HEK293T (cell line): ENCODE measurements around the gene ARMC8.

Source experiments
- SUZ12 ChIP-seq: fragments of 450-650 bp; IDR thresholded peaks from 2 replicates; pipeline ENCODE4 v1.6.1; 2016; ENCODE audit warnings: mild to moderate bottlenecking
- ZNF384 ChIP-seq: fragments of 450-650 bp; IDR thresholded peaks from 2 replicates; pipeline ENCODE4 v1.6.1; 2016

- TF ChIP-seq ZNF384 (no peak), SUZ12 (no peak)
These were observed 109.5 kb downstream of the ARMC8 start for GRCh38 chr3:138296639-138297038.
